Adrenal gland (tissue), 12 donors: ENCODE results near the gene HYAL3. TPM values are rescaled to one million over a fixed set of nuclear protein-coding genes. Genes with fewer than 3 reads are reported as not detected.
A peak's percentile ranks its signal among the peaks of the same experiment; 100 is the strongest.

Source experiments
- DNase-seq, 7 donors: peaks; one replicate each; pipeline ENCODE4 v3.0.0-alpha.2; 2019 to 2020
- H3K27ac ChIP-seq, 5 donors: fragments of 200-600 bp; sonication (generic) in 4 of 5; 1 replicate in 3 of 5; 2 replicates in 2 of 5; pipeline versions ENCODE4 v1.5.1 to v1.8.0; 2016 to 2020; ENCODE audit warnings: mild to moderate bottlenecking in 1 of 5
- H3K27me3 ChIP-seq: fragments of 200-600 bp; 2 replicates; pipeline ENCODE4 v1.8.0; 2021
- H3K36me3 ChIP-seq, 2 donors: fragments of 200-600 bp; replicated peaks in 1 of 2; 1 replicate in 1 of 2; 2 replicates in 1 of 2; pipeline versions ENCODE4 v1.5.1 to v1.8.0; 2018 to 2022
- H3K4me1 ChIP-seq, 2 donors: fragments of 200-600 bp; replicated peaks in 1 of 2; 1 replicate in 1 of 2; 2 replicates in 1 of 2; pipeline versions ENCODE4 v1.5.1 to v1.8.0; 2018 to 2021
- H3K4me3 ChIP-seq, 4 donors: fragments of 200-600 bp; sonication (generic) in 3 of 4; one replicate each; pipeline ENCODE4 v1.5.1; 2016 to 2018
- H3K9me3 ChIP-seq, 3 donors: fragments of 200-600 bp; sonication (generic) in 1 of 3; replicated peaks in 1 of 3; 1 replicate in 2 of 3; 2 replicates in 1 of 3; pipeline versions ENCODE4 v1.5.1 to v1.8.0; 2016 to 2021
- CTCF ChIP-seq, 6 experiments: fragments of 450-650 bp in 4 of 6; fragments of 200-600 bp in 2 of 6; sonication (generic) in 1 of 6; IDR thresholded peaks; 1 replicate in 5 of 6; 2 replicates in 1 of 6; pipeline versions ENCODE4 v1.5.1 to v1.8.0; 2016 to 2021; ENCODE audit warnings: antibody characterized with exemption in 6 of 6, mild to moderate bottlenecking in 2 of 6, moderate library complexity in 1 of 6
- POLR2A ChIP-seq, 2 donors: fragments of 450-650 bp; IDR thresholded peaks; one replicate each; pipeline ENCODE4 v1.6.1; 2017; ENCODE audit warnings: antibody characterized with exemption in 2 of 2, mild to moderate bottlenecking in 2 of 2, moderate library complexity in 1 of 2
- WGBS, 4 donors: extraction: QIAGEN DNeasy Blood & Tissue Kit in 2 of 4; methylation state at CpG; one replicate each; pipeline versions ENCODE4 v1.1.5 to v1.1.7; 2013 to 2017; 5-methylcytosine and 5-hydroxymethylcytosine counted together
- intact Hi-C, 2 donors: fragments of 100-400 bp; cut with DNase I; formaldehyde crosslinking; loops; one replicate each; pipeline versions ENCODE4 v1.14.1 to v1.15.0; 2022 to 2023
- polyA plus RNA-seq, 3 donors: library from polyadenylated mRNA; stranded (reverse); fragments of 200-250 nt in 2 of 3; fragments of 350-450 nt in 1 of 3; fragmentation: Illumina TruSeq in 1 of 3; extraction: RNeasy Lipid Tissue Mini Kit (QIAGEN cat#74804) in 1 of 3; gene quantifications; one replicate each; pipeline ENCODE4 v1.2.3, GENCODE V29; 2013 to 2014
- total RNA-seq, 9 donors: library from RNA; depleted of rRNA in 4 of 9; stranded (reverse); fragments of >200 nt in 4 of 9; fragments of 120-200 nt in 1 of 9; fragmentation: NEBNext Ultra II Directional in 1 of 9; extraction: Animal tissue kit (Norgen Biotek cat#: 25700) in 1 of 9; gene quantifications; one replicate each; pipeline versions ENCODE4 v1.1.0 to v1.2.4, GENCODE V29; 2013 to 2023
- donor health status: healthy with polysubstance abuse.
- donor health status: Bipolar disorder and iron deficiency.
- donor health status: DM: yes; HTN: yes; CAD: no.
- donor health status: DM: no; HTN: no; CAD: no.
- donor health status: DM: no; HTN: no; CAD: no.
- donor health status: DM: yes; HTN: yes; CAD: no.

Gene HYAL3
- total and polyA plus RNA-seq, 12 donors, result 1.7 to 6.8 (median 3.4) TPM

GRCh38 chr3:50267280-50267913 is 31.8 kb downstream of the HYAL3 start:
- Histone ChIP-seq H3K27me3 (no peaks in the 10 kb centered on the region), H3K36me3 (no peaks in the 10 kb centered on the region), H3K4me1 (peaks cover 58 to 64% of the 10 kb centered on the region in 2 donors), H3K27ac (peak overlapping the region in 4 of 5 donors; percentile 87 to 97 (median 91)), H3K9me3 (no peaks in the 10 kb centered on the region), H3K4me3 (peak overlapping the region in 1 of 4 donors; percentile 35)
- no peak for TF ChIP-seq CTCF (IDR thresholded peaks at IDR 0.05)
- TF ChIP-seq POLR2A (IDR thresholded peaks at IDR 0.05), result no peak
- 35 to 67% (median 47%) methylated on average over 8 to 22 of the region's 22 CpGs for WGBS, 4 donors
- intact Hi-C loops, result no loop called here
- DNase-seq, result peak in 2 of 7 donors; percentile 24 to 35

- Histone ChIP-seq H3K36me3 (no peaks in the 10 kb centered on the region), H3K27ac (peak overlapping the region in 4 of 5 donors; percentile 34 to 97 (median 91)), H3K4me1 (peaks cover 54 to 62% of the 10 kb centered on the region in 2 donors), H3K4me3 (peak overlapping the region in 1 of 4 donors; percentile 35), H3K27me3 (no peaks in the 10 kb centered on the region), H3K9me3 (no peaks in the 10 kb centered on the region)
- WGBS, 4 donors, result 66 to 75% (median 74%) methylated on average over 5 to 7 of the region's 7 CpGs
- TF ChIP-seq POLR2A (IDR thresholded peaks at IDR 0.05) (no peak), CTCF (IDR thresholded peaks at IDR 0.05) (no peak)
- intact Hi-C loops, result no loop called here
- DNase-seq, result peak in 1 of 7 donors; percentile 21
Observed at GRCh38 chr3:50266836-50267235, 32.4 kb downstream of the HYAL3 start.

GRCh38 chr3:50266017-50266416 is 33.2 kb downstream of the HYAL3 start:
- H3K4me3 ChIP-seq, result no peak overlapping the region
- intact Hi-C loops, result no loop called here

GRCh38 chr3:50265571-50265970 is 33.6 kb downstream of the HYAL3 start:
- peaks cover 55 to 61% of the 10 kb centered on the region in 2 donors for H3K4me1 ChIP-seq
- 41% methylated on average over 1 of the region's 1 CpG; no CpG with 5 or more reads in 2 of the 4 donors for WGBS, 4 donors
- no peaks in the 10 kb centered on the region for H3K9me3 ChIP-seq
- H3K27me3 ChIP-seq, result no peaks in the 10 kb centered on the region
- H3K27ac ChIP-seq, result peak overlapping the region; percentile 86 to 97 (median 92)
- TF ChIP-seq CTCF (IDR thresholded peaks at IDR 0.05), result no peak
- TF ChIP-seq POLR2A (IDR thresholded peaks at IDR 0.05), result no peak
- H3K36me3 ChIP-seq, result no peaks in the 10 kb centered on the region
- intact Hi-C loops, result no loop called here
- peak in 1 of 7 donors; percentile 31 for DNase-seq
- H3K4me3 ChIP-seq, result no peak overlapping the region

More at GRCh38 chr3:50266017-50266416, 33.2 kb downstream of the HYAL3 start:
- no peak for DNase-seq
- WGBS, 4 donors, result 84 to 90% (median 86%) methylated on average over 4 to 6 of the region's 6 CpGs
- Histone ChIP-seq H3K27ac (peak overlapping the region; percentile 86 to 97 (median 92)), H3K4me1 (peaks cover 52 to 59% of the 10 kb centered on the region in 2 donors), H3K36me3 (no peaks in the 10 kb centered on the region), H3K27me3 (no peaks in the 10 kb centered on the region), H3K9me3 (no peaks in the 10 kb centered on the region)
- TF ChIP-seq POLR2A (IDR thresholded peaks at IDR 0.05), result no peak
- no peak for TF ChIP-seq CTCF (IDR thresholded peaks at IDR 0.05)
